Liver (tissue), 9 donors: ENCODE data around the gene SYDE2. TPM values are rescaled to one million over a fixed set of nuclear protein-coding genes. Genes with fewer than 3 reads are reported as not detected.

ENCODE experiments used
- DNase-seq: peaks from one replicate; pipeline ENCODE4 v3.0.0-alpha.2; 2017; ENCODE audit warnings: low spot score
- H3K27ac ChIP-seq, 2 donors: one replicate each; pipeline ENCODE4 v1.7.0; 2013; ENCODE audit warnings: inconsistent platforms in 2 of 2, low read length in 2 of 2, control low read depth in 1 of 2, low read depth in 1 of 2, mild to moderate bottlenecking in 1 of 2
- H3K27me3 ChIP-seq, 4 donors: one replicate each; pipeline versions ENCODE4 v1.6.1 to v1.7.0; 2013; ENCODE audit warnings: low read length in 3 of 4, inconsistent platforms in 1 of 4, mild to moderate bottlenecking in 1 of 4, moderate library complexity in 1 of 4; ENCODE audit not compliant: control insufficient read depth in 4 of 4, insufficient read depth in 4 of 4
- H3K36me3 ChIP-seq, 4 donors: one replicate each; pipeline versions ENCODE4 v1.6.1 to v1.7.0; 2013; ENCODE audit warnings: low read length in 3 of 4, mild to moderate bottlenecking in 3 of 4, low read depth in 1 of 4, moderate library complexity in 1 of 4; ENCODE audit not compliant: control insufficient read depth in 4 of 4, insufficient read depth in 3 of 4
- H3K4me1 ChIP-seq, 4 donors: one replicate each; pipeline versions ENCODE4 v1.6.1 to v1.7.0; 2013; ENCODE audit warnings: low read length in 3 of 4, mild to moderate bottlenecking in 3 of 4, moderate library complexity in 1 of 4; ENCODE audit not compliant: control insufficient read depth in 4 of 4, insufficient read depth in 4 of 4
- H3K4me3 ChIP-seq, 3 donors: one replicate each; pipeline versions ENCODE4 v1.6.1 to v1.7.0; 2013; ENCODE audit warnings: low read length in 3 of 3, control low read depth in 1 of 3, low read depth in 1 of 3, mild to moderate bottlenecking in 1 of 3
- H3K9ac ChIP-seq, 2 donors: one replicate each; pipeline ENCODE4 v1.7.0; 2013; ENCODE audit warnings: low read length in 2 of 2, mild to moderate bottlenecking in 2 of 2, moderate library complexity in 2 of 2, control low read depth in 1 of 2, low read depth in 1 of 2
- H3K9me3 ChIP-seq, 4 donors: one replicate each; pipeline versions ENCODE4 v1.6.1 to v1.7.0; 2013; ENCODE audit warnings: low read length in 3 of 4; ENCODE audit not compliant: control insufficient read depth in 4 of 4
- EGR1 ChIP-seq, 2 donors: IDR thresholded peaks; 2 replicates each; pipeline ENCODE4 v1.6.1; 2016 to 2018; ENCODE audit warnings: antibody characterized with exemption in 2 of 2, low read depth in 2 of 2
- FOXA1 ChIP-seq: IDR thresholded peaks from 2 replicates; pipeline ENCODE4 v1.6.1; 2016; ENCODE audit warnings: antibody characterized with exemption
- FOXA2 ChIP-seq: IDR thresholded peaks from 2 replicates; pipeline ENCODE4 v1.6.1; 2016; ENCODE audit warnings: antibody characterized with exemption
- GABPA ChIP-seq, 2 donors: IDR thresholded peaks in 1 of 2; conservative IDR thresholded peaks in 1 of 2; 2 replicates each; pipeline ENCODE4 v1.6.1; 2016; ENCODE audit warnings: antibody characterized with exemption in 2 of 2, mild to moderate bottlenecking in 1 of 2, moderate library complexity in 1 of 2
- HNF4A ChIP-seq, 2 donors: conservative IDR thresholded peaks; 2 replicates each; pipeline ENCODE4 v1.6.1; 2016; ENCODE audit warnings: antibody characterized with exemption in 2 of 2, mild to moderate bottlenecking in 2 of 2
- HNF4G ChIP-seq: IDR thresholded peaks from 2 replicates; pipeline ENCODE4 v1.6.1; 2016; ENCODE audit warnings: antibody characterized with exemption
- JUND ChIP-seq, 2 donors: IDR thresholded peaks; 2 replicates each; pipeline ENCODE4 v1.6.1; 2016; ENCODE audit warnings: antibody characterized with exemption in 2 of 2
- NR2F2 ChIP-seq: IDR thresholded peaks from 2 replicates; pipeline ENCODE4 v1.6.1; 2016; ENCODE audit warnings: antibody characterized with exemption
- RAD21 ChIP-seq, 2 donors: IDR thresholded peaks; 2 replicates each; pipeline ENCODE4 v1.6.1; 2016; ENCODE audit warnings: antibody characterized with exemption in 2 of 2, mild to moderate bottlenecking in 2 of 2
- RXRA ChIP-seq, 2 donors: IDR thresholded peaks; 2 replicates each; pipeline ENCODE4 v1.6.1; 2017 to 2018; ENCODE audit warnings: antibody characterized with exemption in 2 of 2, mild to moderate bottlenecking in 1 of 2
- SP1 ChIP-seq: IDR thresholded peaks from 2 replicates; pipeline ENCODE4 v1.6.1; 2018; ENCODE audit warnings: antibody characterized with exemption, mild to moderate bottlenecking
- TAF1 ChIP-seq: conservative IDR thresholded peaks from 2 replicates; pipeline ENCODE4 v1.6.1; 2016; ENCODE audit warnings: antibody characterized with exemption, mild to moderate bottlenecking
- YY1 ChIP-seq: IDR thresholded peaks from 2 replicates; pipeline ENCODE4 v1.6.1; 2016; ENCODE audit warnings: antibody characterized with exemption, mild to moderate bottlenecking
- WGBS: extraction: QIAGEN DNeasy Blood & Tissue Kit; methylation state at CpG from one replicate; pipeline ENCODE4 v1.1.7; 2013; 5-methylcytosine and 5-hydroxymethylcytosine counted together
- polyA plus RNA-seq, 2 donors: library from polyadenylated mRNA; stranded (reverse) in 1 of 2; unstranded in 1 of 2; fragments of 200-250 nt in 1 of 2; fragments of >200 nt in 1 of 2; fragmentation: Nextera tagmentation in 1 of 2; extraction: Ambion mirVana in 1 of 2; gene quantifications; one replicate each; pipeline versions ENCODE4 v1.2.1 to v1.2.3, GENCODE V29; 2013 to 2015
- total RNA-seq, 2 donors: library from RNA; depleted of rRNA; stranded (reverse); fragments of >200 nt; gene quantifications; one replicate each; pipeline ENCODE4 v1.2.3, GENCODE V29; 2014
- TF ChIP-seq, protein P1 (sequence below): fragments of 150-350 bp; IDR thresholded peaks from 2 replicates; pipeline ENCODE4 v1.5.1; 2017; ENCODE audit warnings: improper control_type of control experiment, low read depth, low read length; ENCODE audit not compliant: missing input control
- TF ChIP-seq, protein P2 (sequence below): IDR thresholded peaks from 2 replicates; pipeline ENCODE4 v1.6.1; 2016; ENCODE audit warnings: antibody characterized with exemption
- TF ChIP-seq, protein P3 (sequence below): IDR thresholded peaks from 2 replicates; pipeline ENCODE4 v1.6.1; 2016; ENCODE audit warnings: antibody characterized with exemption
- TF ChIP-seq, protein P4 (sequence below): IDR thresholded peaks from 2 replicates; pipeline ENCODE4 v1.6.1; 2016; ENCODE audit warnings: antibody characterized with exemption
- donor health status: healthy.
- donor health status: healthy.
- donor health status: healthy.
- donor health status: healthy.
- donor health status: healthy.

The SYDE2 gene
- total and polyA plus RNA-seq, 4 donors, result 1.3 to 11.5 (median 3.7) TPM

DNA sequence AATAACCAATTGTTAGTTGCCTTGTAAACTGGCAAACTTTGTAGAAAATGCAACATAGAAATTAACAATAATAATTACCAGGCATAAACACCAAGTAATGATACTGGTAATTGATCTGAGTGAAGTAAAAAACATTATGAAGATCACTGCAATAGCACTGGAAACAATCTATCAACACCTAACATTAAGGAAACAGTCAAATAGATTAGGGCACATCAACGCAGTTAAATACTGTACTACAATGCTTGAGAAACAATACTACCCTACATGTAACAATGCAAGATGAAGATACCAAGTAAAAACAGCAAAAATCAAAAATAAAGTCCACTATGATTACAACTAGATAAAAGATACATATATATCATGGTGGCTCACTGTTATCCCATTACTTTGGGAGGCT is 16.6 kb downstream of the SYDE2 start:
- WGBS, result 76% methylated on average over 1 of the region's 1 CpG
- Histone ChIP-seq H3K4me3 (no peak overlapping the region), H3K27ac (no peak overlapping the region), H3K27me3 (no peaks in the 10 kb centered on the region), H3K9me3 (no peaks in the 10 kb centered on the region), H3K36me3 (peaks cover under 1 to 7% (median 6%) of the 10 kb centered on the region in 4 donors), H3K9ac (no peak overlapping the region), H3K4me1 (peaks cover 0 to 3% (median 0%) of the 10 kb centered on the region in 4 donors)
- TF ChIP-seq YY1 (no peak), FOXA2 (no peak), JUND (IDR thresholded peaks at IDR 0.05) (no peak), SP1 (no peak), TAF1 (no peak), EGR1 (IDR thresholded peaks at IDR 0.05; ENCODE audit: low read depth in 2 of 2) (no peak)
- TF ChIP-seq, protein P1, sequence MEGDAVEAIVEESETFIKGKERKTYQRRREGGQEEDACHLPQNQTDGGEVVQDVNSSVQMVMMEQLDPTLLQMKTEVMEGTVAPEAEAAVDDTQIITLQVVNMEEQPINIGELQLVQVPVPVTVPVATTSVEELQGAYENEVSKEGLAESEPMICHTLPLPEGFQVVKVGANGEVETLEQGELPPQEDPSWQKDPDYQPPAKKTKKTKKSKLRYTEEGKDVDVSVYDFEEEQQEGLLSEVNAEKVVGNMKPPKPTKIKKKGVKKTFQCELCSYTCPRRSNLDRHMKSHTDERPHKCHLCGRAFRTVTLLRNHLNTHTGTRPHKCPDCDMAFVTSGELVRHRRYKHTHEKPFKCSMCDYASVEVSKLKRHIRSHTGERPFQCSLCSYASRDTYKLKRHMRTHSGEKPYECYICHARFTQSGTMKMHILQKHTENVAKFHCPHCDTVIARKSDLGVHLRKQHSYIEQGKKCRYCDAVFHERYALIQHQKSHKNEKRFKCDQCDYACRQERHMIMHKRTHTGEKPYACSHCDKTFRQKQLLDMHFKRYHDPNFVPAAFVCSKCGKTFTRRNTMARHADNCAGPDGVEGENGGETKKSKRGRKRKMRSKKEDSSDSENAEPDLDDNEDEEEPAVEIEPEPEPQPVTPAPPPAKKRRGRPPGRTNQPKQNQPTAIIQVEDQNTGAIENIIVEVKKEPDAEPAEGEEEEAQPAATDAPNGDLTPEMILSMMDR, result no peak
- TF ChIP-seq, protein P2, sequence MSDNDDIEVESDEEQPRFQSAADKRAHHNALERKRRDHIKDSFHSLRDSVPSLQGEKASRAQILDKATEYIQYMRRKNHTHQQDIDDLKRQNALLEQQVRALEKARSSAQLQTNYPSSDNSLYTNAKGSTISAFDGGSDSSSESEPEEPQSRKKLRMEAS, result no peak
- no peak for DNase-seq

DNA sequence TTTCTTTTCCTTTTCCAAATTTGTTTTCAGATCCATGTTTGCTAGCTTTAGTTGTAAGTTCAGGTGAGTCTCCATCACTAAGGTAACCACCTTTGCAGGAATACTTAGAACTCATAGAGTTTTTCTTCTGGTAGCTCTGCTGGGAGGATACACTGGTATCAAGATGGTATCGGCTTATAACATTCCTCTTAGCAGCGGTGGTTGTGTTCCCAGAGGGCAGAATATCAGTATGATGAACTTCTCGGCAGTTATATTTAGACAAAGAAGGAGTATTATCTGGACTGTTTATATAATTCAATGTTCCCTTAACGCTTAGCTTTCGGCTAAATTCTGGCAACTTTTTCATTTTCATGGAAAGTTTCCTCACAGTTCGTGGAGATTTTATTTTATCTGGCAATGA is 18.1 kb downstream of the SYDE2 start:
- Histone ChIP-seq H3K4me1 (peaks cover 0 to 3% (median 0%) of the 10 kb centered on the region in 4 donors), H3K9me3 (no peaks in the 10 kb centered on the region), H3K4me3 (no peak overlapping the region), H3K27ac (no peak overlapping the region), H3K36me3 (peaks cover 0 to 7% (median 6%) of the 10 kb centered on the region in 4 donors), H3K9ac (no peak overlapping the region), H3K27me3 (no peaks in the 10 kb centered on the region)
- 79% methylated on average over 6 of the region's 6 CpGs for WGBS
- no peak for TF ChIP-seq JUND (IDR thresholded peaks at IDR 0.05)
- TF ChIP-seq HNF4G, result no peak
- no peak for TF ChIP-seq EGR1 (IDR thresholded peaks at IDR 0.05; ENCODE audit: low read depth in 2 of 2)
- TF ChIP-seq, protein P1, result no peak
- DNase-seq, result no peak

DNA sequence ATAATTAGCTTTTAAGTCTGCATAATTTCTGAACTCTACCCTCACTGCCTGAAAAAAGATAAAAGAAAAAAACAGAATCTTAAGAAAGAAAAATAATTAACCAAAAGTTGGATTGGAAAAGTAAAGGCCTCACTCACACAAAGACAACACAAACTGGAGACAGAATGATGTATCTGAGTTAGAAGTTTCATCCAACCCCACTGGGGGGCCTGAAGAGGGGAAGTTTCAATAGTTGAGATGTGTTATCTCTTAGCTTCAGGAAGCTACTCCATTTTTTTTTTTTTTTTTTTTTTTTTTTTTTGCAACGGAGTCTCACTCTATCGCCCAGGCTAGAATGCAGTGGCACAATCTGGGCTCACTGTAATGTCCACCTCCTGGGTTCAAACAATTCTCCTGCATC is 19.9 kb downstream of the SYDE2 start:
- Histone ChIP-seq H3K27ac (no peak overlapping the region), H3K4me1 (peaks cover 0 to 3% (median 0%) of the 10 kb centered on the region in 4 donors), H3K9me3 (no peaks in the 10 kb centered on the region), H3K36me3 (peaks cover 0 to 7% (median 6%) of the 10 kb centered on the region in 4 donors), H3K27me3 (no peaks in the 10 kb centered on the region), H3K4me3 (no peak overlapping the region), H3K9ac (no peak overlapping the region)
- no peak for DNase-seq
- TF ChIP-seq, protein P3, sequence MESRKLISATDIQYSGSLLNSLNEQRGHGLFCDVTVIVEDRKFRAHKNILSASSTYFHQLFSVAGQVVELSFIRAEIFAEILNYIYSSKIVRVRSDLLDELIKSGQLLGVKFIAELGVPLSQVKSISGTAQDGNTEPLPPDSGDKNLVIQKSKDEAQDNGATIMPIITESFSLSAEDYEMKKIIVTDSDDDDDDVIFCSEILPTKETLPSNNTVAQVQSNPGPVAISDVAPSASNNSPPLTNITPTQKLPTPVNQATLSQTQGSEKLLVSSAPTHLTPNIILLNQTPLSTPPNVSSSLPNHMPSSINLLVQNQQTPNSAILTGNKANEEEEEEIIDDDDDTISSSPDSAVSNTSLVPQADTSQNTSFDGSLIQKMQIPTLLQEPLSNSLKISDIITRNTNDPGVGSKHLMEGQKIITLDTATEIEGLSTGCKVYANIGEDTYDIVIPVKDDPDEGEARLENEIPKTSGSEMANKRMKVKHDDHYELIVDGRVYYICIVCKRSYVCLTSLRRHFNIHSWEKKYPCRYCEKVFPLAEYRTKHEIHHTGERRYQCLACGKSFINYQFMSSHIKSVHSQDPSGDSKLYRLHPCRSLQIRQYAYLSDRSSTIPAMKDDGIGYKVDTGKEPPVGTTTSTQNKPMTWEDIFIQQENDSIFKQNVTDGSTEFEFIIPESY, result no peak
- TF ChIP-seq RAD21 (IDR thresholded peaks at IDR 0.05) (no peak), GABPA (IDR thresholded peaks at IDR 0.05 in 1 of 2, conservative IDR thresholded peaks at IDR 0.05 in 1 of 2) (no peak), HNF4G (no peak), EGR1 (IDR thresholded peaks at IDR 0.05; ENCODE audit: low read depth in 2 of 2) (no peak), NR2F2 (no peak), FOXA2 (no peak), HNF4A (conservative IDR thresholded peaks at IDR 0.05) (no peak), RXRA (IDR thresholded peaks at IDR 0.05) (no peak), TAF1 (no peak), YY1 (no peak), FOXA1 (no peak), JUND (IDR thresholded peaks at IDR 0.05) (no peak)
- TF ChIP-seq, protein P2, result no peak
- TF ChIP-seq, protein P4, sequence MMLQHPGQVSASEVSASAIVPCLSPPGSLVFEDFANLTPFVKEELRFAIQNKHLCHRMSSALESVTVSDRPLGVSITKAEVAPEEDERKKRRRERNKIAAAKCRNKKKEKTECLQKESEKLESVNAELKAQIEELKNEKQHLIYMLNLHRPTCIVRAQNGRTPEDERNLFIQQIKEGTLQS, result no peak
- TF ChIP-seq, protein P1, result no peak
- 95% methylated on average over 2 of the region's 2 CpGs for WGBS
